GM15510 (cell line): Measurements from ENCODE around the gene PIK3R5.

Experiments used
- POLR2A ChIP-seq: IDR thresholded peaks from 3 replicates; pipeline ENCODE4 v1.6.1; 2011; ENCODE audit warnings: borderline replicate concordance; ENCODE audit not compliant: insufficient read length; ENCODE audit errors: extremely low read depth

PIK3R5 gene

DNA sequence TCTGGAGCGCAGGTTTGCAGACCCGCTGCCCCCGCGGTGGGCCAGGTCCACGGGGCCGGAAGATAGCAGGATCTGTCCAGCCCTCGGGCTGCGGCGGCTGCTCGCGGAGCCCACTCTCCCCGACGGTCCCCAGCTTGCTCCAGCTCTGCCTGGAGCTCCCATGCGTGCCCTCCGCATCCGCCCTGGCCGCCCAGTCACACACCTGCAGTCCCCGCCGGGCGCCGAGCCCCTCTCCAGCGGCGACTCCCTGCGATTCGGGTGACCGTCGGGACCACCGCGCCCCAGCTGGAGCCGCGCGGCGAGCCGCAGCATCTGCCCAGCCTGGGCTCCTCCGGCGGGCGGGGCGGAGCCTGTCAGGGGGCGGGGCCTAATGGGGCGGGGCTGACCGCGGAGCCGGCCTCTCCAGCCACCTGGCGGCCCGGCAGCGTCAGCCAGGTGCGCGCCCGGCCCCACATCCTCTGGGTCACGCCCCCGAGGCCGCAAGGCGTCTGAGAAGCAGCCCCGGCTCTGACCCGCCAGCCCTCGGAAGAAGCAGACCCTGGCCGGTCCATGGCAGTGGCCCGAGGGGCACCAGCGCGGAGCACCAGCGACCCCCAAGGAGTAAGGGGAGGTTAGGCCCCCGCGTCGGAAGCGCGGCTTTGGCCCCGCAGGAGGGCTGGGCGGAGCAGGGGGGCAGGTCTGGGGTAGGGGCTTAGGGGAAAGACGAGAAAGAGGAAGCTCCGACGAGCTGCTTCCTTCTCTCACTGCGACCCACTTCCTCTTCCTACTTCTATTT, at the start of gene PIK3R5:
TSS of gene PIK3R5 (minus strand) at position 314 of the 775 bp plus-strand sequence. CDS start 54,213 bp downstream, outside the sequence.
- TF ChIP-seq POLR2A = peak; percentile 72

- TF ChIP-seq POLR2A = no peak
Measured at GRCh38 chr17:9011001-9011400, 45.5 kb upstream of the PIK3R5 start.

- TF ChIP-seq POLR2A = no peak
Measured at GRCh38 chr17:9009737-9010136, 44.2 kb upstream of the PIK3R5 start.

- TF ChIP-seq POLR2A = no peak
Measured at GRCh38 chr17:9009096-9009495, 43.6 kb upstream of the PIK3R5 start.

- TF ChIP-seq POLR2A = no peak
Measured at GRCh38 chr17:9007052-9007714, 41.7 kb upstream of the PIK3R5 start.

GRCh38 chr17:9006175-9006767, 40.8 kb upstream of the PIK3R5 start:
- TF ChIP-seq POLR2A = no peak

DNA sequence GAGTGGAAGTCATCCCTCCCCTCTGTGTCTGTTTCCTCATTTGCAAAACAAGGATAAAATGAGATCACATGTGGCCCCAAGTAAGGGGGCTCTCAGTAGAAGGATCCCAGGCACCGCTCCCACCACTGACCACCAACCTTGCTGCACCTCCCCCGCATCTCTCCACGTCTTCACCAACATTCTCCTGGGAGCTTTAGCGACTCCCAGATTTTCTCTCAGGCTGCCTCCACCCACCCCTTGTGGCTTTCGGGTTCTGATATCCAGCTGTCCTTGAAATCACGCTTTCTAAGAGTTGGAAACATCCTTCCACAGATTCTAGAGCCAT, 39.4 kb upstream of the PIK3R5 start:
- no peak for TF ChIP-seq POLR2A

DNA sequence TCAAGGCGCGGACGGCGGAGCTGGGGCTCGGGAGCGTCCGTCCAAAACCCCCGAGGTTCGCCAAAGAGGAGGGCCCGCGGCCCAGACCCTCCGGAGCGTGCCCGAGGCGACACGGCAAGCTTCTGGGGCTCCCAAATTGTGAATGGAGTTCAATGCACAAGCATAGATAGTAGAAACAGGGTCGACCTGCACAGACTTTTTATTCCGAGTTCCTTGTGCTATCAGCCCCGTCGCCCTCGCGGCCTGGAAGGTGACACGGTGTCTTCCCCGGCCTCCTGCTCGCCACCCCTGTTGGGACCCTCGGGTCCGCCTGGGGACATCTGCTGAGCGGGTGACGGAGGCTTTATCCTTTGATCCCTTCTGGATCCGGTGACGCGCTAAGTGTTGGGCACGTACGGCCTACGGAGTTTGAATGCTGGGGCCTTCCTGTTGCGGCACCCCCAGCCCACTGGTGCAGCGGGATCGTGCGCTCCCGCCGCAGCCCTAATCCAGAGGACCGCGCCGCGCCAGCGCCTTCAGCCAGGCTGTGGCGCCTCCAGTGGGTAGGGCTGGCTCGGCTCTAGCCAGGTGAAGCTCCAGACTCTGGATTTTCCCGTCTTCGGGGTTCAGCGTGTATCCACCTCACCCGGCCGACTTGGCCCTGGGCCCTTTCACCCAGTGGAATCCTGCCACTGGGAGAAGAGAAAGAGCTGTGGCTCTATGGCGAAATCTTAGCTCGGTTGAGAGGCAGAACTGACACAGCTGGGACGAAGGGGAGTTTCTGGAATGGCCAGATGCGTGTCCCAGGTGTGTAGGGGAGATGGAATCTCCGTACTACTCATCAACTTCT, 38.8 kb upstream of the PIK3R5 start:
- TF ChIP-seq POLR2A = no peak

- no peak for TF ChIP-seq POLR2A
Measured at GRCh38 chr17:9003355-9004131, 38.0 kb upstream of the PIK3R5 start.

- TF ChIP-seq POLR2A = no peak
Measured at GRCh38 chr17:9002606-9003354, 37.3 kb upstream of the PIK3R5 start.

DNA sequence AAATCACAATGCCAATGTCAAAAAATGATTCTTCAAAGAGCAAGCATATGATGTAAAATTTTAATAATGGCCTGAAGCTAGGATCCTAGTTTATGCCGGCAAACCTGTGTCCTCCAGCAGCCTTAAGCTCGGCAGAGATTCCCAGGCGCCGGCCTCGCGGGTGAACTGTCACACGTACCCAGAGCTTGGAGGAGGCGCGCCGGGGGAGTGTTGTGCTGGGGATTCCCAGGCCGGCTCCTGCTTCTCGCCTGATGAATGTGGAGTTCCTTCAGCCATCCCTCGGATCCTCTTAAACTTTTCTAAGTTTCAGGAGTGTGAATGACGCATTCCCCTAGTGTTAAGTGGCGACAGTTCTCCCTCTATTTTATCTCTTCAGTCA, 36.7 kb upstream of the PIK3R5 start:
- TF ChIP-seq POLR2A = no peak

DNA sequence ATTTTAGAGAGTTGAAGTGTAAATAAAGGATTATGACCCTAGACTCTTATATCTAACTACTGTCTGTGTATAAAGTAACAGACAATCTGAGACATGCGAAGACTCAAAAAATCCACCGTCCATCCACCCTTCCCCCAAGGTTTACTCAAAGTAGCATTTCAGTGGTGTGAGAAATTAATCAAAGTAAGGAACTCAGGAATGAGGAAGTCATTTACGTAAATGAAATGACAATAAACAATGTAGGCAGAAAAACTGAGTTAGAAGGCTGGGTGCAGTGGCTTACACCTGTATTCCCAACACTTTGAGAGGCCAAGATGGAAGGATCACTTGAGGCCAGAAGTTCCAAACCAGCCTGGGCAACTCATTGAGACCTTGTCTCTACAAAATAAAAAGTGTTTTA, 36.1 kb upstream of the PIK3R5 start:
- no peak for TF ChIP-seq POLR2A

DNA sequence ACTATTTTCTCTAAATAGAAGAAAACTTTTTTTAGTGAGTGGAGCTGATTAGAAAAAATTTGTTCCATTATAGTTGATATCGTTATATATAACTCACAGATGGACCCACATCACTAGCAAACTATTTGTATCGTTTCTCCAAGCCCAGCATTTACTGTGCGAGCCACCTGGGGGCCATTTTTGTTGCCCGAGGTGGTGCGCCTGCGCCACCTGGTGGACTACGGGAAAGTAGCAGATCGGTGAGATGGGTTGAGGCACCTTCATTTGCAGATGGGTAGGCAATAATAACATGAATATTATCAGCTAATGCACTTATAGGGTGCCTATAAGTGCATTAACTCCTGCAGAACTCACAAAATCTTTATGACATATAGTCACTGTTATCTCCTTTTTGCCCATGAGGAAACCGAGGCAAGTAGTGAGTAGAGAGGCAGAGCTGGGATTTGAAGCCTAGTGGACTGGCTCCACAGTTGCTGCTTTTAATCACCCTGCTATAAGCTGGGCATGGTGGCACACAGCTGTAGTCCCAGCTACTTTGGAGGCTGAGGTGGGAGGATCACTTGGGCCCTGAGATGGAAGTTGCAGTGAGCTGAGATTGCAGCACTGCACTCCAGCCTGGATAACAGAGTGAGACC, 32.6 kb upstream of the PIK3R5 start:
- no peak for TF ChIP-seq POLR2A
